ENCODE data around the gene ANKRD23.

DNA sequence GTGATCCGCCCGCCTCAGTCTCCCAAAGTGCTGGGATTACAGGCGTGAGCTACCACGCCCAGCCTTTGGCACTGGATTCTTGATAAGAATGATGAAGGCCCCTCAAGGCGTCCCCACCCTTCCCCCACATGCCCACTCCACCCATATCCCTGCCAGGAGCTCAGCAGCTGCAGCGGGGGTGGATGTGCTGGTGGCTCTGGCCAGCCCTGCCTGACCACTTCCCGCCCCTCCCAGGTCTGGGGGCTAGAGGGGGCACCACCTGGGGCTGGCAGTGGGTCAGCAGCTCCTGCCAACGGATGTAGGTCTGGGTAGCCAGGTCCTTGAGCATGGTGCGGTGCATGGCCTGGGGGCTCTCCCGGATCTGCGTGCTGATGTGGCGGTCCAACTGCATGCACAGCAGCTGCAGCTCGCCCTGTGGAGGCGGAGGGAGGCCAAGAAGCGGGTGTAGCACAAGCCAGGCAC lies 33.8 kb upstream of the ANKRD23 start:
- TF ChIP-seq EZH2 (IDR thresholded peaks at IDR 0.05; ENCODE audit: insufficient read depth, poor library complexity, severe bottlenecking): no peak
- TF ChIP-seq EZH2phosphoT487 (IDR thresholded peaks at IDR 0.05; ENCODE audit: insufficient read depth, low read depth): no peak

Data from GM23248 (cell line).